Retinal pigment epithelial cell (primary cell): ENCODE measurements around the gene TLK2.

ENCODE experiments used
- DNase-seq: peaks from one replicate; pipeline ENCODE4 v3.0.0-alpha.2; 2010; ENCODE audit warnings: low read depth
- H3K4me3 ChIP-seq: 2 replicates; pipeline ENCODE4 v1.5.1; 2011; ENCODE audit warnings: mild to moderate bottlenecking, low read length, control low read depth, moderate library complexity
- CTCF ChIP-seq: conservative IDR thresholded peaks from 2 replicates; pipeline ENCODE4 v1.5.1; 2011; ENCODE audit warnings: low read depth, low read length, control low read depth, inconsistent platforms

The TLK2 gene

GRCh38 chr17:62644487-62645173 lies 166.0 kb downstream of the TLK2 start:
- no peak overlapping the region for H3K4me3 ChIP-seq
- no peak for DNase-seq
- no peak for TF ChIP-seq CTCF

DNA sequence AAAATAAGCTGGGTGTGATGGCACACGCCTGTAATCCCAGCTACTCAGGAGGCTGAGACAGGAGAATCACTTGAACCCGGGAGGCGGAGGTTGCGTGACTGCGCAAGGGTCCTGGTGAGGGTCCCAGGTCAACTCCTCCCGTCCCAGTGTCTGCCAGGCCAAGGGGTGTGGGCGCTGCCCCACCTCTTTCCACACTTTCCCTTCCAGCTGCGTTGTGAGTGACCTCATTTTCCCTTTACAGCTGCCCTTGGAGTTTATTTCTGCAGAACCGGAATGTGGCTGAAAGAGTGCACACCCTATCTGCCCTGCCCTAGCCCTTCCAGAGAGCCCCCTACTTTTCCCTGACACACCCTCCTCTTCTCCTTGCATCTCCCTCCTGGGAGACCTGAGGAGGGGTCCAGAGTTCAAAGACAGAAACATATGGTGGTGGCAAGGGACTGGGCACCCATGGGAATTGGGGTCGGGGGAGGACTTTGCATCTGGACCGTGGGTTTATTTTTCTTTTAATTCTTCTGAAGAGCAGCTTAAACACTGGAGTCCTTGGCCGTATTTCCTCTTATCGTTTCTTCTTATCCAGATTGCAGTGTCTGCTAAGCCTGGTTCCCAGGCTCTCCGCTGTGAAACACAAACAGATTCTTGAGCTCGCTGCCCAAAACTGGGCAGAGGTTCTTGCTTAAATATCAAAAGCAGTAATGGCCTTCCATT lies 169.8 kb downstream of the TLK2 start:
- no peak overlapping the region for H3K4me3 ChIP-seq
- no peak for TF ChIP-seq CTCF
- DNase-seq = no peak

DNA sequence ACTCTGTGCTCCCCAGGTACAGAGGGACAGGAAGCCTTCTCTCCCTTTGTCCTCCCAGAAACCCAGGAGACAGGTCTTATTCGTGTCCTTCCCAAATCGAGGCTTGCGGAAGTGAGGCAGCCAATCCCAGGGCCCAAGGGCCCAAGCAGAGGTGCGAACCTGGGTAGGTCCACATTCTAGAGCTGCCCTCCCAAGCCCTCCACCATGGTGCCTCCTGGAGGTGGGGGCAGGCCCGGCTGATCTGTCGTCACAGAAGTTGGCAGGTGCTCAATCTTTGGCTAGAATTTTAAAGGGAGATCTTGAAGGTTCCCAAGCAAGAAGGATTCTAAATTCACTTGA lies 170.3 kb downstream of the TLK2 start:
- H3K4me3 ChIP-seq = no peak overlapping the region
- no peak for TF ChIP-seq CTCF
- DNase-seq = no peak

DNA sequence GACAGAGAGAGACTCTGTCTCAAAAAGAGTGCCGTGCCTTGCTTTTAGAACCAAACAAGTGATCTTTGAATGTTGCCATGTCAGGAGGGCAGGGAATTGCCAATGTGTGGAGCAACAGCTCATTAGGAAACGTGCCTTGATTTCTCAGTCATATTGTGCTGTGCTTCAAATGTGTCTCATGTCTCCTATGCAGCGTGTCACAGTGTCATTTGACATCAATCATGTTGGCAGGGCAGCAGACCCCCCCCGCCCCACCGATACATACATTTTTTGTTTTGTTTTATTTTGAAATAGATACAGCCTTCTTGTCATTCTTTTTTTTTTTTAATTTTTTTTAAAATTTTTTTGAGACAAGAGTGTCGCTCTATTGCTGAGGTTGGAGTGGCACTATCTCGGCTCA lies 170.9 kb downstream of the TLK2 start:
- no peak overlapping the region for H3K4me3 ChIP-seq
- DNase-seq = no peak
- TF ChIP-seq CTCF = no peak

- no peak for TF ChIP-seq CTCF
- DNase-seq = no peak
These were observed 172.0 kb downstream of the TLK2 start for GRCh38 chr17:62650587-62650986.

DNA sequence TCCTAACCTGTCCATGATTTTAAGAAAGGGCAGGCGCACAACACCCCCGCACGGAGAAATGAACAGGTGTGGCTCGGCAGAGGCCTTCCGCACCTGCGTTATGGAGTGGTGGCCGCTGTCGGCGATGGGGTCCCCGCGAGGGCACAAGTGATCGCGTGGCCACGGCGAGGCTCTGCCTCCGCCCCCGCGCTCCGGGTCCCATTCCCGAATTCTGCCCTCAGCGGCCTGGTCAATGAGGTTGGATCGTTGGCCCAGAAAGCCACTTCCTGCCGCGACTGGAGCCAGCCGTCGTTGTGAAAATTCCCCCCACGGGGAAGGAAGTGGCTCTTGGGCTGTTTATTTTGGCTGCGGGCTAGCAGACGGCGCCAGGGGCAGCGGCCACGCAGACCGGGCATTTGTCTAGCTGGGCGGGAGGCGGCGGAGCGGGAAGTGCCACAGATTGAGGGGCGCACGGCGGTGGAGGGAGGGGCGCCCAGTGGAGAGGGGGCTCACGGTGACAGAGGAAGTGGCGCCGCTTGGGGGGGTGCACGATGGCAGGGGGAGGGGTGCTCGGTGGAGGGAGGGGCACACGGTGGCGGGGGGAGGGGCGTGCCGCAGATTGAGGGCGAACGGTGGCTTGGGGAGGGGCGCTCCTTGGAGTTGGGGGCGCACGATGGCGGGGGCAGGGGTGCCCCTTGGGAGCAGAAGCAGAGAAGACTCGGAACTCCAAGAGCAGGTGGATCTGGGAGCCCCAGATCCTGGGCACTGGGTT lies 173.8 kb downstream of the TLK2 start:
- peak overlapping the region; percentile 58 for H3K4me3 ChIP-seq
- no peak for TF ChIP-seq CTCF
- DNase-seq = no peak

More at GRCh38 chr17:62650587-62650986, 172.0 kb downstream of the TLK2 start:
- no peak overlapping the region for H3K4me3 ChIP-seq
